HG02943 (cell line): ENCODE results near the gene TTYH3.
"Not testable (repeated sequence)": the region's sequence is repeated elsewhere in the genome, so short reads cannot be mapped to it uniquely, and the experiment has no call there.

Experiments
- ATAC-seq: cut with Tn5 transposase; IDR thresholded peaks from one replicate; pipeline ENCODE4 v1.9.1; 2021; ENCODE audit warnings: mild to moderate bottlenecking, low read depth, moderate library complexity; ENCODE audit not compliant: unreplicated experiment

The TTYH3 gene

GRCh38 chr7:2680792-2681490 is 49.2 kb downstream of the TTYH3 start:
- no peak for ATAC-seq

GRCh38 chr7:2681929-2682799 is 50.4 kb downstream of the TTYH3 start:
- no peak for ATAC-seq

- no peak for ATAC-seq
These were observed 52.7 kb downstream of the TTYH3 start for GRCh38 chr7:2684501-2684900.

GRCh38 chr7:2686101-2686500 is 54.3 kb downstream of the TTYH3 start:
- no peak for ATAC-seq

GRCh38 chr7:2687338-2687869 is 55.6 kb downstream of the TTYH3 start:
- ATAC-seq, result no peak

- no peak for ATAC-seq
These were observed 56.1 kb downstream of the TTYH3 start, which contains the start of gene AMZ1 for GRCh38 chr7:2687881-2688318. Gene AMZ1 (plus strand): TSS chr7:2688202. CDS start chr7:2700452, 12,250 bp downstream.

GRCh38 chr7:2688409-2689342 is 56.9 kb downstream of the TTYH3 start:
- ATAC-seq, result peak; percentile 70

GRCh38 chr7:2689343-2689847 is 57.6 kb downstream of the TTYH3 start:
- ATAC-seq, result peak; percentile 21

- no peak for ATAC-seq
These were observed 58.3 kb downstream of the TTYH3 start for GRCh38 chr7:2689951-2690705.

GRCh38 chr7:2691011-2691707 is 59.4 kb downstream of the TTYH3 start:
- ATAC-seq, result no peak

- not testable (repeated sequence) for ATAC-seq
These were observed 60.2 kb downstream of the TTYH3 start for GRCh38 chr7:2691932-2692439.

- no peak for ATAC-seq
These were observed 60.8 kb downstream of the TTYH3 start for GRCh38 chr7:2692543-2692942.

GRCh38 chr7:2693420-2694121 is 61.8 kb downstream of the TTYH3 start:
- ATAC-seq, result not testable (repeated sequence)

- not testable (repeated sequence) for ATAC-seq
These were observed 62.3 kb downstream of the TTYH3 start for GRCh38 chr7:2694122-2694436.

GRCh38 chr7:2698581-2699288 is 66.9 kb downstream of the TTYH3 start:
- ATAC-seq, result peak; percentile 87

GRCh38 chr7:2699289-2699620 is 67.5 kb downstream of the TTYH3 start:
- no peak for ATAC-seq

GRCh38 chr7:2700141-2700850 is 68.5 kb downstream of the TTYH3 start:
- ATAC-seq, result no peak
